Keratinocyte (primary cell): ENCODE results near the gene REPIN1.

Experiments used
- EZH2 ChIP-seq: IDR thresholded peaks from one replicate; pipeline ENCODE4 v1.6.1; 2012; ENCODE audit warnings: inconsistent platforms, mild to moderate bottlenecking, low read length, moderate library complexity
- TF ChIP-seq, protein P1 (sequence below), 3 experiments: IDR thresholded peaks in 1 of 3; conservative IDR thresholded peaks in 1 of 3; optimal IDR thresholded peaks in 1 of 3; 2 replicates in 2 of 3; 3 replicates in 1 of 3; pipeline versions ENCODE3 to v1.5.1; 2011; ENCODE audit warnings: low read length in 3 of 3, mild to moderate bottlenecking in 3 of 3, moderate library complexity in 2 of 3, control low read depth in 1 of 3, inconsistent platforms in 1 of 3; ENCODE audit not compliant: insufficient read depth in 2 of 3; ENCODE audit errors: extremely low read depth in 1 of 3

DNA sequence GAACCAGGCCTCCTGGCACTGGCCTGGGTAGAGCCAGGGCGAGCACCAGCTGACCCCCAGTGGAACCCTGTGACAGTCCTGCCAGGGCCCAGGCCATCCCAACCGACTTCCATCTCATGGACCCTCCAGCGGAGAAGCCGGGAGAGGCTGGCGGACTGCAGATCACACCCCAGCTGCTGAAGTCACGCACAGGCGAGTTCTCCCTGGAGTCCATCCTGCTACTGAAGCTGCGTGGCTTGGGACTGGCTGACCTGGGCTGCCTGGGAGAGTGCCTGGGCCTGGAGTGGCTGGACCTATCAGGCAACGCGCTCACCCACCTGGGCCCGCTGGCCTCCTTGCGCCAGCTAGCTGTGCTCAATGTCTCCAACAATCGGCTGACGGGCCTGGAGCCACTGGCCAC lies 31.9 kb upstream of the REPIN1 start:
- TF ChIP-seq, protein P1, sequence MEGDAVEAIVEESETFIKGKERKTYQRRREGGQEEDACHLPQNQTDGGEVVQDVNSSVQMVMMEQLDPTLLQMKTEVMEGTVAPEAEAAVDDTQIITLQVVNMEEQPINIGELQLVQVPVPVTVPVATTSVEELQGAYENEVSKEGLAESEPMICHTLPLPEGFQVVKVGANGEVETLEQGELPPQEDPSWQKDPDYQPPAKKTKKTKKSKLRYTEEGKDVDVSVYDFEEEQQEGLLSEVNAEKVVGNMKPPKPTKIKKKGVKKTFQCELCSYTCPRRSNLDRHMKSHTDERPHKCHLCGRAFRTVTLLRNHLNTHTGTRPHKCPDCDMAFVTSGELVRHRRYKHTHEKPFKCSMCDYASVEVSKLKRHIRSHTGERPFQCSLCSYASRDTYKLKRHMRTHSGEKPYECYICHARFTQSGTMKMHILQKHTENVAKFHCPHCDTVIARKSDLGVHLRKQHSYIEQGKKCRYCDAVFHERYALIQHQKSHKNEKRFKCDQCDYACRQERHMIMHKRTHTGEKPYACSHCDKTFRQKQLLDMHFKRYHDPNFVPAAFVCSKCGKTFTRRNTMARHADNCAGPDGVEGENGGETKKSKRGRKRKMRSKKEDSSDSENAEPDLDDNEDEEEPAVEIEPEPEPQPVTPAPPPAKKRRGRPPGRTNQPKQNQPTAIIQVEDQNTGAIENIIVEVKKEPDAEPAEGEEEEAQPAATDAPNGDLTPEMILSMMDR (optimal IDR thresholded peaks at IDR 0.05 in 1 of 3, IDR thresholded peaks at IDR 0.05 in 1 of 3, conservative IDR thresholded peaks at IDR 0.05 in 1 of 3; ENCODE audit: extremely low read depth in 1 of 3, insufficient read depth in 2 of 3, low read length in 3 of 3), result no peak
- TF ChIP-seq EZH2, result no peak
